HepG2 (cell line): ENCODE results near the gene TMEM131L.

Experiments
- GABPB1 ChIP-seq: IDR thresholded peaks from 2 replicates; pipeline ENCODE4 v1.6.1; 2016; ENCODE audit warnings: mild to moderate bottlenecking, missing genetic modification reagents, moderate library complexity, missing compliant biosample characterization
- IKZF1 ChIP-seq: fragments of 450-650 bp; IDR thresholded peaks from 2 replicates; pipeline ENCODE4 v1.7.1; 2016
- JUND ChIP-seq: sonication (generic); formaldehyde crosslinking; IDR thresholded peaks from 2 replicates; pipeline ENCODE4 v1.8.0; 2022; ENCODE audit warnings: mild to moderate bottlenecking, missing genetic modification reagents
- NR2C2 ChIP-seq: sonication (generic); formaldehyde crosslinking; IDR thresholded peaks from 2 replicates; pipeline ENCODE4 v1.4.0; 2020; ENCODE audit warnings: missing genetic modification reagents, mild to moderate bottlenecking, moderate library complexity, borderline replicate concordance
- ZNF747 ChIP-seq: sonication (generic); formaldehyde crosslinking; IDR thresholded peaks from 2 replicates; pipeline ENCODE4 v1.8.1; 2023; ENCODE audit warnings: missing genetic modification reagents, mild to moderate bottlenecking, borderline replicate concordance
- ZNF883 ChIP-seq: sonication (generic); formaldehyde crosslinking; IDR thresholded peaks from 2 replicates; pipeline ENCODE4 v1.5.1; 2020; ENCODE audit warnings: mild to moderate bottlenecking, missing genetic modification reagents; ENCODE audit errors: not compliant biosample characterization
- TF ChIP-seq, protein P1 (sequence below): IDR thresholded peaks from 2 replicates; pipeline ENCODE4 v1.6.1; 2018; ENCODE audit warnings: missing genetic modification reagents

DNA sequence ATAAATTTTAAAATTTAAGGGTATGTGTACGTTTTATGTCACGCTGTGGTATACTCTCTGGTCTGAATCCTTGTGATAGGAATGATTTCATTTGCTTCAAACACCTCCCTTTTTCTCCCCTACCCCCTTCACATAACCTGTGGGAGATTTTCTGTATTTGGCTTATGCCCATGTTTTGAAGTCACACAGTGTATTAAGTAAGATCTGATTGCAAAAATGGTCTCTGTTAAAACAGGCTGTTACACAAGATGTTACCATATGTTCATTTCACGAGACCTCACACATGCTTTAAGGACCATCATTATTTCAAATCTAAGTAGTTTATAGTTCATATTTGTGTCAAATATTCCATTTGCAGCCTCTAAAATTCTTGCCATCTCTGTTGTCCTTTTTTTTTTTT lies 63.5 kb downstream of the TMEM131L start:
- TF ChIP-seq JUND (CRISPR knock-in tag), result no peak
- no peak for TF ChIP-seq ZNF747
- TF ChIP-seq, protein P1, sequence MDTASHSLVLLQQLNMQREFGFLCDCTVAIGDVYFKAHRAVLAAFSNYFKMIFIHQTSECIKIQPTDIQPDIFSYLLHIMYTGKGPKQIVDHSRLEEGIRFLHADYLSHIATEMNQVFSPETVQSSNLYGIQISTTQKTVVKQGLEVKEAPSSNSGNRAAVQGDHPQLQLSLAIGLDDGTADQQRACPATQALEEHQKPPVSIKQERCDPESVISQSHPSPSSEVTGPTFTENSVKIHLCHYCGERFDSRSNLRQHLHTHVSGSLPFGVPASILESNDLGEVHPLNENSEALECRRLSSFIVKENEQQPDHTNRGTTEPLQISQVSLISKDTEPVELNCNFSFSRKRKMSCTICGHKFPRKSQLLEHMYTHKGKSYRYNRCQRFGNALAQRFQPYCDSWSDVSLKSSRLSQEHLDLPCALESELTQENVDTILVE (CRISPR knock-in tag), result no peak
- TF ChIP-seq GABPB1 (CRISPR knock-in tag), result no peak
- TF ChIP-seq ZNF883 (CRISPR knock-in tag), result no peak
- no peak for TF ChIP-seq IKZF1
- no peak for TF ChIP-seq NR2C2
